ENCODE data around the gene IGSF9.

The IGSF9 gene

DNA sequence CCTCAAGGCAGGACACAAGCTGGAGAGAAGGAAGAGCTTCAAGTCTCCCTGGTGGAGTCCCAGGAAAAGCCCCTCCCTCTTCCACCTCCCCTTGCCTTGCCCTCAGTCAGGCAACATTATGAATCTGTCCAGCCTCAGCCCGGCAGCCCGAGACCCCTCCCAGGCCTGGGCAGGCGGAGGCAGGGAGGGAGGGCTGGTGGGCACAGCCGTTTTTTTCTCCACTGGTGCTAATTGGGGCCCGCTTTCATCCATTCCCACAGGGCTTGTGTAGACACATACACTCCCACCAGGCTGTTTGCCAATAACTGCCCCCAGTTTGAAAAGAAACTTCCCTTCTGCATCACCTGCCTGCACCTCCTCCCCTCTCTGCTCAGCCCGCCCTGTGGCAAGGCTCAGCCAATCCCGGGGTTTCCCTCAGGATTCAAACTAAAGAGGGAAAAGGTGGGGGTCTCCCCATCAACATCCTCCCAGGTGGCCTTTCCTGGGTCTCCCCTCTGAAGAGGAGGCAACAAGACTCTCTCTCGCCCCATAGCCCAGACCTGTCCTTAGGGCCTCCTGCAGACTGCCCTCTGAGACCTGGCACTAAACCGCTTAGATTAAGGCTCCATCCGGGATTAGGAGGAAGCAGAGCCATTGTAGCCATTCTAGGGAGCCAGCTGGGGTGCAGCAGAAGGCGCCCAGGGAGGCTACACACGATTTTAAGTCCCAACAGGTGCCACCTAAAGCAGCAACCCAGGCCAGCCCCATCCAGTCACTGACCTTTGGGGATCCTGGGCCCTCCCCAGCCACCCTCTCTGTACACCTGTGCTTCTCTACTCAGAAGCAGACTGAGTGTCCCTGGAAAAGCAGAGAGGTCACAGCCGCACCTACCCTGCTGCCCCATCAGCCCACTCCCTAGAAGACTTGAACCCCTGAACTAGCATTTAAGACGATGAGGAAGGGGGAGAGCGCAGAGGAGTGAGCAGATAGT lies 3.5 kb downstream of the IGSF9 start:
- Histone ChIP-seq H3K4me3 (ENCODE audit: control insufficient read depth in 1 of 7, extremely low read depth in 1 of 7, insufficient read depth in 4 of 7, low read depth in 2 of 7, low read length in 6 of 7) (no peak overlapping the region), H3K36me3 (ENCODE audit: control insufficient read depth in 4 of 4, insufficient read depth in 4 of 4, low read length in 3 of 4) (no peaks in the 10 kb centered on the region), H3K4me1 (ENCODE audit: control extremely low read depth in 1 of 4, control insufficient read depth in 4 of 4, insufficient read depth in 4 of 4, low read length in 3 of 4) (peaks cover 5 to 47% (median 23%) of the 10 kb centered on the region in 4 experiments), H3K9me3 (ENCODE audit: control extremely low read depth in 1 of 5, control insufficient read depth in 4 of 5, insufficient read depth in 2 of 5, low read depth in 1 of 5, low read length in 4 of 5) (no peaks in the 10 kb centered on the region), H3K27me3 (replicated peaks in 2 of 5; ENCODE audit: control insufficient read depth in 4 of 5, insufficient read depth in 5 of 5, low read length in 4 of 5) (peaks cover 0 to 21% (median 0%) of the 10 kb centered on the region in 5 experiments), H3K27ac (ENCODE audit: insufficient read depth in 1 of 2, low read depth in 1 of 2, low read length in 2 of 2, poor library complexity in 1 of 2, severe bottlenecking in 2 of 2) (no peak overlapping the region)
- 86% methylated on average over 13 of the region's 15 CpGs for WGBS (ENCODE audit: insufficient coverage)
- CTCF ChIA-PET, result interaction anchor here (1.0 to 9.8 kb wide), 5 partner anchors 11 to 136 kb away, joined by 3 to 108 read pairs (median 14); no protein-coding TSS in a partner anchor
- DNase-seq, result no peak
- POLR2A ChIA-PET, result no interaction called here

DNA sequence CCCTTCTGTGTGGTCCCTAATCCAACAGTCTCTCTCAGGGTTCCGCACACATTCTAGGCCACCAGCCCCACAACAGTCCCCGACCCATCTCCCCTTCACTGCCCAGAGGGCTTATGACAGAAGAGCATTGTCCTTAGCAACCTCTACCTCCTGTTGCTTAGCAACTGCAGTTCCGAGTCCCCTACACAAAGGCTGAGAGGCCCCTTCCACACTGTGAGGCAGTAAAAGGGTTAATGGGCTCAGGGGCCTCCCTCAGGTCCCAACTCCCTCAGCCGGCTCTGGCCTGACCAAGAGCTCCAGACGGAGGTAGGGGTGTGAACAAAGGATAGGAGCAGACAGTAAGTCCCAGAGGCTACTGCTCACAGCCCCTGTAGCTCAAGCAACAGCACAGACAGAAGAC lies 4.3 kb downstream of the IGSF9 start:
- ChIA-PET POLR2A (interaction anchor here (0.6 kb wide), 1 partner anchor 16 kb away, joined by 5 read pairs; the partner anchor contains the start of gene TAGLN2), CTCF (interaction anchor here (1.0 to 9.8 kb wide), 5 partner anchors 11 to 137 kb away, joined by 3 to 108 read pairs (median 14); no protein-coding TSS in a partner anchor)
- 96% methylated on average over 3 of the region's 5 CpGs for WGBS (ENCODE audit: insufficient coverage)
- Histone ChIP-seq H3K4me3 (ENCODE audit: control insufficient read depth in 1 of 7, extremely low read depth in 1 of 7, insufficient read depth in 4 of 7, low read depth in 2 of 7, low read length in 6 of 7) (no peak overlapping the region), H3K4me1 (ENCODE audit: control extremely low read depth in 1 of 4, control insufficient read depth in 4 of 4, insufficient read depth in 4 of 4, low read length in 3 of 4) (peaks cover 5 to 54% (median 29%) of the 10 kb centered on the region in 4 experiments), H3K27me3 (replicated peaks in 2 of 5; ENCODE audit: control insufficient read depth in 4 of 5, insufficient read depth in 5 of 5, low read length in 4 of 5) (peaks cover 0 to 14% (median 0%) of the 10 kb centered on the region in 5 experiments), H3K36me3 (ENCODE audit: control insufficient read depth in 4 of 4, insufficient read depth in 4 of 4, low read length in 3 of 4) (no peaks in the 10 kb centered on the region), H3K27ac (ENCODE audit: insufficient read depth in 1 of 2, low read depth in 1 of 2, low read length in 2 of 2, poor library complexity in 1 of 2, severe bottlenecking in 2 of 2) (no peak overlapping the region), H3K9me3 (ENCODE audit: control extremely low read depth in 1 of 5, control insufficient read depth in 4 of 5, insufficient read depth in 2 of 5, low read depth in 1 of 5, low read length in 4 of 5) (no peaks in the 10 kb centered on the region)
- no peak for DNase-seq

DNA sequence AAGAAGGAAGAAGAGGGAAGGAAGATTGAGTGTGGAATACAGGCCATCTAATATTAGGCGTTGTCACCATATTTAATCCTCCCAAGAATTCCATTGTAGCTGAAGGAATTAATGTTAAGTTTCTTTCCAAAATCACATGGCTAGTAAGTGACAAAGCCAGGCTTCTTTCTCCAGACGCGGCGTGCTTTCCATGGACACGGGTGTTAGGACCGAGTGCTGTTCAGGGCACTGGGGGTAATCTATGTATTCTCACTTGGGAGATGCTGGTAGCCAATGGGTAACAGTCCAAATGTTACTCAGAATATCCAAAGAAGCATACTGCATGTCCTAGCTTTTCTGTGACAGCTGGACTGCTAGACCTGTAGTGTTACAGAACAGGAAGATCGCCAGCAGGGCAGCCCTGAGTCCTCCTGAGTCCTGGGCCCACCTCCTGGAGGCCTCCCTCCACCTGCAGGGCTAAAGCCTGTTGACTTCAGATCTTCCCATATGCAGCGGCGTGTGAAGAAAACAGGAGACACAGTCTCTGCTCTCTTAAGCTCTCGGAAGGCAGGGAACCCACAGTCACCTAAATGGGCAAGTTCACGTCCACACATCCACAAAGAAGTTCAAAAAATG lies 5.3 kb downstream of the IGSF9 start:
- CTCF ChIA-PET, result interaction anchor here (0.8 to 9.8 kb wide), 14 partner anchors 10 to 145 kb away, joined by 3 to 108 read pairs (median 6); partner anchors contain the start of genes KCNJ9, SLAMF9 and TAGLN2
- Histone ChIP-seq H3K36me3 (ENCODE audit: control insufficient read depth in 4 of 4, insufficient read depth in 4 of 4, low read length in 3 of 4) (no peaks in the 10 kb centered on the region), H3K4me1 (ENCODE audit: control extremely low read depth in 1 of 4, control insufficient read depth in 4 of 4, insufficient read depth in 4 of 4, low read length in 3 of 4) (peaks cover 8 to 49% (median 26%) of the 10 kb centered on the region in 4 experiments), H3K4me3 (ENCODE audit: control insufficient read depth in 1 of 7, extremely low read depth in 1 of 7, insufficient read depth in 4 of 7, low read depth in 2 of 7, low read length in 6 of 7) (no peak overlapping the region), H3K9me3 (ENCODE audit: control extremely low read depth in 1 of 5, control insufficient read depth in 4 of 5, insufficient read depth in 2 of 5, low read depth in 1 of 5, low read length in 4 of 5) (no peaks in the 10 kb centered on the region), H3K27me3 (replicated peaks in 2 of 5; ENCODE audit: control insufficient read depth in 4 of 5, insufficient read depth in 5 of 5, low read length in 4 of 5) (peaks cover 0 to 8% (median 0%) of the 10 kb centered on the region in 5 experiments), H3K27ac (ENCODE audit: insufficient read depth in 1 of 2, low read depth in 1 of 2, low read length in 2 of 2, poor library complexity in 1 of 2, severe bottlenecking in 2 of 2) (no peak overlapping the region)
- WGBS (ENCODE audit: insufficient coverage), result 100% methylated on average over 10 of the region's 11 CpGs
- POLR2A ChIA-PET, result no interaction called here
- no peak for DNase-seq

DNA sequence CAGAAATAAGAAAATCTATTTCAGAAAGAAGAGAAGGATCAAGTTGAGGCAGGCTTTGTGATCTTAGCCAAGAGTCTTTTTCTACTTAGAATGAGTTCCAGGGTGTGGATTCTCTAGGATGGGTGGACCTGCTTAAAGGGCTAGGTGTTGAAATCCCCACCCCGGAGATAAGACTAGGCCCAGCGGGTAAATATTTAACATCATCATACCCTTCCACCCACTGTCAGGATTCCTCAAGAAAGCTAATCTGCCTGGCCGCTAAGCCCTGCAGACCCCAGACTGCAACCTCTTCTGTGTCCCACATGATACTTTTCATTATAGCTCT lies 5.8 kb downstream of the IGSF9 start:
- WGBS (ENCODE audit: insufficient coverage), result no CpG with 5 or more reads among the region's 3 CpGs
- ChIA-PET POLR2A (no interaction called here), CTCF (interaction anchor here (0.8 to 9.8 kb wide), 15 partner anchors 9 to 146 kb away, joined by 3 to 108 read pairs (median 6); partner anchors contain the start of genes KCNJ9, SLAMF9 and TAGLN2)
- Histone ChIP-seq H3K4me3 (ENCODE audit: control insufficient read depth in 1 of 7, extremely low read depth in 1 of 7, insufficient read depth in 4 of 7, low read depth in 2 of 7, low read length in 6 of 7) (no peak overlapping the region), H3K27ac (ENCODE audit: insufficient read depth in 1 of 2, low read depth in 1 of 2, low read length in 2 of 2, poor library complexity in 1 of 2, severe bottlenecking in 2 of 2) (no peak overlapping the region), H3K36me3 (ENCODE audit: control insufficient read depth in 4 of 4, insufficient read depth in 4 of 4, low read length in 3 of 4) (no peaks in the 10 kb centered on the region), H3K27me3 (replicated peaks in 2 of 5; ENCODE audit: control insufficient read depth in 4 of 5, insufficient read depth in 5 of 5, low read length in 4 of 5) (peaks cover 0 to 5% (median 0%) of the 10 kb centered on the region in 5 experiments), H3K9me3 (ENCODE audit: control extremely low read depth in 1 of 5, control insufficient read depth in 4 of 5, insufficient read depth in 2 of 5, low read depth in 1 of 5, low read length in 4 of 5) (no peaks in the 10 kb centered on the region), H3K4me1 (ENCODE audit: control extremely low read depth in 1 of 4, control insufficient read depth in 4 of 4, insufficient read depth in 4 of 4, low read length in 3 of 4) (peaks cover 8 to 44% (median 23%) of the 10 kb centered on the region in 4 experiments)
- DNase-seq, result no peak

DNA sequence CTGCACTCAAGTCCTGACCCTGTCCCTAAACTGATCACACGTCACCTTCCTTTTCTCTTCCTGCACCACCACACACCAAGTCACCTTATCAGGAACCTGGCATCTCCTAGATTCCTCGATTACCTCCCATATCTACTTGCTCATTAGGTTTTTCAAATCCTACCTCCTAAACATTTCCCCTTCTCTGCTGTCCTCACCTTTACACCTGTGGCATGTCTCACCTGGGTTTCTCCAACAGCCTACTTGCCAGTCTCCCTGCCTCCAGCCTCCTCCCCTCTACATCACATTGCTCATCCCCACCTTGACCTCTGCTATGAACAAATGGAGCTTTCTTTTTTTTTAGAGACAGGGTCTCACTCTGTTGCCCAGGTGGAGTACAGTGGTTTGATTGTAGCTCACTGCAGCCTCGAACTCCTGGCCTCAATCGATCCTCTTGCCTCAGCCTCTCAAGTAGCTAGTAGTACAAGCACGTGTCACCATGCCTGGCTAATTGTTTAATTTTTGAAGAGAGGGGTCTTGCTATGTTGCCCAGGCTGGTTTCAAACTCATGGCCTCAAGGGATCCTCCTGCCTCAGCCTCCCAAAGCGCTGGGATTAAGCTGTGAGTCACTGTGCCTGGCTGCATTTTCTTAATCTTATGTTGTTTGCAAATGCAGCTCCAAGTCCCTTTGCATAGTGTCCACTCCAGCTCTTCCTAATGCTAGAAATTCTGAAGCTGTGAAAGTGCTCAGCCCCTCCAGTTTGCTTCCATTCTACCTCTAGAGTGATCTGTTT lies 6.3 kb downstream of the IGSF9 start:
- DNase-seq, result no peak
- WGBS (ENCODE audit: insufficient coverage), result 93% methylated on average over 6 of the region's 6 CpGs
- Histone ChIP-seq H3K36me3 (ENCODE audit: control insufficient read depth in 4 of 4, insufficient read depth in 4 of 4, low read length in 3 of 4) (peaks cover 0 to 2% (median 0%) of the 10 kb centered on the region in 4 experiments), H3K27ac (ENCODE audit: insufficient read depth in 1 of 2, low read depth in 1 of 2, low read length in 2 of 2, poor library complexity in 1 of 2, severe bottlenecking in 2 of 2) (no peak overlapping the region), H3K9me3 (ENCODE audit: control extremely low read depth in 1 of 5, control insufficient read depth in 4 of 5, insufficient read depth in 2 of 5, low read depth in 1 of 5, low read length in 4 of 5) (no peaks in the 10 kb centered on the region), H3K4me1 (ENCODE audit: control extremely low read depth in 1 of 4, control insufficient read depth in 4 of 4, insufficient read depth in 4 of 4, low read length in 3 of 4) (peaks cover 8 to 43% (median 23%) of the 10 kb centered on the region in 4 experiments), H3K4me3 (ENCODE audit: control insufficient read depth in 1 of 7, extremely low read depth in 1 of 7, insufficient read depth in 4 of 7, low read depth in 2 of 7, low read length in 6 of 7) (no peak overlapping the region), H3K27me3 (replicated peaks in 2 of 5; ENCODE audit: control insufficient read depth in 4 of 5, insufficient read depth in 5 of 5, low read length in 4 of 5) (peaks cover 0 to 5% (median 0%) of the 10 kb centered on the region in 5 experiments)
- POLR2A ChIA-PET, result no interaction called here
- CTCF ChIA-PET, result interaction anchor here (0.8 to 9.8 kb wide), 18 partner anchors 9 to 146 kb away, joined by 3 to 108 read pairs (median 5); partner anchors contain the start of genes KCNJ9, SLAMF9 and TAGLN2

DNA sequence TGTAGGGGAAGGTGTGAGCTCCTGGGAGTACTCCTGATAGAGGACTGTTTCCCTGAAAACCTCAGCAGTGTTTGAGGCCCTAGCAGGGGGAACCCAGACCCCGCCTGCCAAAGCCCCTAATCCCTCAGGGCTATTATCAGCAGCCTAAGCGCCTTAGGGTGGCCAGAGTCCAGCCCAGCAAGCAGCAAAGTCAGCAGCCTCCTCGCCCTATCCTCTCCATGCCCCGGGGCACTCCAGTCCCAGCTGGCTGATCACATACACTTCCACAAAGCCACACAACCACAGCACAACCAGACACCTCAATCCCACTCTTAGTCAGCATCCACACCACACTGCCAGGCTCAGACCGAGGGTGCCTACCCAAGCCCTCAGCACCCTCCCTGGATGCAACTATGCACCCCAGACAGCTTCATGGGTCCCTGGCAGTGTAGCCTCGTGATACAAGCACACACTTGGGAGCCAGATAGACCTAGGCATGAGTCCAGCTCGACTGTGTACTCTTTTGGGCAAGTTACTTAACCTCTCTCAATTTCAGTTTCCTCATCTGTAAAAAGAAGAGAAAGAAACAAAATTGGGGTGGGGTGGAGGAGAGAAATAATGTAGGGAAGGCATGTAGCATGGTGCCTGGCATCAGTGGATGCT lies 7.1 kb downstream of the IGSF9 start:
- Histone ChIP-seq H3K9me3 (ENCODE audit: control extremely low read depth in 1 of 5, control insufficient read depth in 4 of 5, insufficient read depth in 2 of 5, low read depth in 1 of 5, low read length in 4 of 5) (no peaks in the 10 kb centered on the region), H3K27ac (ENCODE audit: insufficient read depth in 1 of 2, low read depth in 1 of 2, low read length in 2 of 2, poor library complexity in 1 of 2, severe bottlenecking in 2 of 2) (no peak overlapping the region), H3K27me3 (replicated peaks in 2 of 5; ENCODE audit: control insufficient read depth in 4 of 5, insufficient read depth in 5 of 5, low read length in 4 of 5) (no peaks in the 10 kb centered on the region), H3K36me3 (ENCODE audit: control insufficient read depth in 4 of 4, insufficient read depth in 4 of 4, low read length in 3 of 4) (peaks cover 0 to 2% (median 0%) of the 10 kb centered on the region in 4 experiments), H3K4me1 (ENCODE audit: control extremely low read depth in 1 of 4, control insufficient read depth in 4 of 4, insufficient read depth in 4 of 4, low read length in 3 of 4) (peaks cover 8 to 43% (median 23%) of the 10 kb centered on the region in 4 experiments), H3K4me3 (ENCODE audit: control insufficient read depth in 1 of 7, extremely low read depth in 1 of 7, insufficient read depth in 4 of 7, low read depth in 2 of 7, low read length in 6 of 7) (peak overlapping the region in 2 of 7 experiments; percentile 74 to 76)
- POLR2A ChIA-PET, result no interaction called here
- CTCF ChIA-PET, result interaction anchor here (0.9 to 9.8 kb wide), 13 partner anchors 8 to 106 kb away, joined by 3 to 108 read pairs (median 5); partner anchors contain the start of genes SLAMF9 and TAGLN2
- peak in 1 of 3 donors; percentile 15 for DNase-seq
- 74% methylated on average over 4 of the region's 7 CpGs for WGBS (ENCODE audit: insufficient coverage)

Measured in common myeloid progenitor, CD34-positive (primary cell).